ES-I3 (cell line): ENCODE data around the gene CBX5.
"Not testable (repeated sequence)": the region's sequence is repeated elsewhere in the genome, so short reads cannot be mapped to it uniquely, and the experiment has no call there.

Source experiments
- H3K36me3 ChIP-seq: 2 replicates; pipeline ENCODE4 v1.6.1; 2013; ENCODE audit warnings: mild to moderate bottlenecking, low read length, control low read depth, moderate library complexity; ENCODE audit not compliant: insufficient read depth
- H3K4me1 ChIP-seq: 2 replicates; pipeline ENCODE4 v1.6.1; 2013; ENCODE audit warnings: mild to moderate bottlenecking, control low read depth, low read length; ENCODE audit not compliant: insufficient read depth
- H3K9ac ChIP-seq: 2 replicates; pipeline ENCODE4 v1.6.1; 2013; ENCODE audit warnings: low read depth, mild to moderate bottlenecking, low read length, moderate library complexity
- H3K9me3 ChIP-seq: 2 replicates; pipeline ENCODE4 v1.6.1; 2013; ENCODE audit warnings: mild to moderate bottlenecking, low read length, moderate library complexity; ENCODE audit not compliant: control insufficient read depth, insufficient read depth

Gene CBX5

DNA sequence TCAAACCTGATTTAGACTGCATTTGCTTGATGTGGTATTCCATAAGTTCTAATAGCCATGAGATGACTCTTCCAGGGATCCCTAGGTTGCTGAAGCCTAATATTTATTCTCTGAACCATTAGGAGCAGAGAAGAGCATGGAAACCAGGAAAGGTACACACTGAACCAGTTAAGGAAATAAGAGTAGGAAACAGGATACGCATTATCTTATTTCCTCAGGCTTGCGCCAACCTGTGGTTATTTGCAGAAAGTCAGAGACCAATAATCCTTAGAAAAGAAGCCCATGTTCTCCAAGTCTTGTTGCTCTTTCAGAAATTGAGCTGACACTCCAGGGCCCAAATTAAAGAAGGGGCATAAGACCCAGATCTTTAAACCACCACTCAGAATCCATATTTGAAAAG is 49.4 kb downstream of the CBX5 start:
- H3K9ac ChIP-seq: no peak overlapping the region
- H3K4me1 ChIP-seq: peaks cover 6% of the 10 kb centered on the region; the same call in 1 of the 2 replicates
- H3K9me3 ChIP-seq: no peaks in the 10 kb centered on the region
- no peaks in the 10 kb centered on the region for H3K36me3 ChIP-seq

DNA sequence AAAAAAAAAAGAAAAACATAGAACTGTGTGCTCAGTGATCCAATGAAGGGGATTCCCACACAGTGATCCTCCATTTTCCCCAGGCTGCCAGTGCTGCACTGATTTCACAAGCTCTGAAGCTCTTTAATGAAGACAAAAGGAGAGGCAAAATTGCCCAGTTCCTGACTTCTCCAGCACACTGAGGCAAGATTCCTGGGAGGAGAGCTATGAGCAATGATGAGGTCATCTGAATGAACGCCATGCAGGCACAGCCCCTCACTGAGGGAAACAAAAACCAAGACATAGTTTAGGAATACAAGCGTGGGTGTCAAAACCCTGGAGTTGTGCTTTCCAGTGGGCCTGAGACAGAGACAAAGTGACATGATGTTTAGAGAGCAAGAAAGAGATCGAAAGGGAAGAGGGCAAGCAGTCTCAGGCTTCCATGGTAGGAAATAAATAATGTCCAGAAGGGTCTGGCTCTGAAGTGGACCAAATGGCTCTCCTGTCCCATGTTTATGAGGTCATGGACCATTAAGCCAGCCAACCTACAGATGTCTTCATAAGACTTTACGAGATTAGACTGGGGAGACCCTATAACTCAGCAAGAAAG is 50.2 kb downstream of the CBX5 start:
- H3K4me1 ChIP-seq: peaks cover 6% of the 10 kb centered on the region; the same call in 1 of the 2 replicates
- H3K36me3 ChIP-seq: peaks cover 3% of the 10 kb centered on the region; the same call in 1 of the 2 replicates
- H3K9ac ChIP-seq: no peak overlapping the region
- H3K9me3 ChIP-seq: no peaks in the 10 kb centered on the region

DNA sequence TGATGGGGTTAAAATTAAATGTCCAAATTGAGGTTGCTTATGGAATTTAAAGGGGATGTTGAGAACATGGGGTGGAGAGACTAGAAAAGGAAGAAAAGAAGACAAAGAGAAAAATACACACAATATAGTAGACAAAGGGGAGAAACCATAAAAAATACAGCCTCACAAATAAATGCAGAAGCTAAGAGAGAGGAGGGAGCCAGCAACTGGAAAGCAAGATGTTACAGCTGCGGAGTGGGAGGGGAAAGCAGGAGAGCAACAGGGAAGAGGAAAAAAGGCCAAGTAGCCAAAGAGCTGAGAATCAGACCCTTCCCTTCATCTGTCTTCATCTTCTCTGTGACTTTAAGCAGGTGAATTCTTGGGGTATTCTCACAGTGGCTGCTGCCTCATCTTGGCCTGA is 51.5 kb downstream of the CBX5 start:
- Histone ChIP-seq H3K9me3 (no peaks in the 10 kb centered on the region), H3K9ac (no peak overlapping the region), H3K36me3 (peaks cover 3% of the 10 kb centered on the region; the same call in 1 of the 2 replicates), H3K4me1 (peaks cover 6% of the 10 kb centered on the region; the same call in 1 of the 2 replicates)

DNA sequence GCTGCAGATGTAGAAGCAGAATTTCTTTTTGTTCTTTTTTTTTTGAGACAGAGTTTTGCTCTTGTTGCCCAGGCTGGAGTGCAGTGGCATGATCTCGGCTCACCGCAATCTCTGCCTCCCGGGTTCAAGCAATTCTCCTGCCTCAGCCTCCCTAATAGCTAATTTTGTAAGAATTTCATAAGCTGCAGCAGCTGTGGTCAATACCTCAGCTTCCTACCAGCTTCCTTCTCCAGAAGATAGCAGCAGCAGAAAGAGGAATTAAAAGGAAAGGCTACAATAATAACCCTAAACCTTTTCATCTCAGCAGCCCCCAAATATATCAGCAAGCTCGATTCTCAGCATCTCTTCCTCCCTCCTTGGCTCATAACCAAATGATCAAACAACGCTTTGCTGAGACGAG is 52.0 kb downstream of the CBX5 start:
- H3K9me3 ChIP-seq, H3K4me1 ChIP-seq, H3K36me3 ChIP-seq, H3K9ac ChIP-seq: not testable (repeated sequence)

DNA sequence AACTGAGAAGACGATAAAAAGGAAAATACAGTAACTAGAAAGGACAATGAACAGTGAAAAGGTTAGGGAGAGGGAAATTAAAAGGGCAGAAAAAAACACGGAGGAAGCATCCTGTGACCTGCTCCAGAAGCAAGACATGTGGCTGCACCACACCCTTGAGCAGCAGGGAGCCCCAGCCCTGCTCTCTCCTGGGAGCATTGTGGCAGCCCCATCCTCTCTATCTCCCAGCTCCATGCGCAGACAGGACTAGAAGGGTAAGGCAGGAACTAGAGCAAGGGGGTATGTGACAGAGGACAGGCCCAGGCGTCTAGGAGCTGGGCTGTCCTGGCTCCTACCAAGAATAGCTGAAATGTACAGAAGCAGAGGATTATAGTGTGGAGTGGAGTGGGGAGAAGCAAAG is 52.5 kb downstream of the CBX5 start:
- Histone ChIP-seq H3K9ac (no peak overlapping the region), H3K4me1 (peaks cover 6% of the 10 kb centered on the region; the same call in 1 of the 2 replicates), H3K9me3 (no peaks in the 10 kb centered on the region), H3K36me3 (peaks cover 3% of the 10 kb centered on the region; the same call in 1 of the 2 replicates)

DNA sequence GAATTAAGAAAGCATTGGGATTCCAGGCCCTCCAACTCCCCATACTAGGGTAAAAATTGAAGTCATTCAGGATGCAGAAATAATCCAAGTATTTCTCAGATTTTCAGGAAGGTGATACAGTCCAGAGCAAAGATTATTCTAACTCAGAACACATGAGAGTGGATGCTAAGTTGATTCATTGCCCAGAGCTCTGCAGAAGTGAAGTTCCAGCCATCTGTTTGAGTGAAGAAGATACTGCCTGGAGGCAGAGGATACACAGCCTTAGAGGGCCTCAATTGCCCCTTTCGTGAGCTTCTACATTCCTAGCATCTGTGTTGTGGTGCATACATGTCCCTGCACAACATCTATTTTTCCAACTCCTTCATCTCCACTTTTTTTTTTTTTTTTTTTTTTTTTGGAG is 54.3 kb downstream of the CBX5 start:
- Histone ChIP-seq H3K4me1 (peaks cover 6% of the 10 kb centered on the region; the same call in 1 of the 2 replicates), H3K9me3 (no peaks in the 10 kb centered on the region), H3K36me3 (peaks cover 3% of the 10 kb centered on the region; the same call in 1 of the 2 replicates), H3K9ac (no peak overlapping the region)

DNA sequence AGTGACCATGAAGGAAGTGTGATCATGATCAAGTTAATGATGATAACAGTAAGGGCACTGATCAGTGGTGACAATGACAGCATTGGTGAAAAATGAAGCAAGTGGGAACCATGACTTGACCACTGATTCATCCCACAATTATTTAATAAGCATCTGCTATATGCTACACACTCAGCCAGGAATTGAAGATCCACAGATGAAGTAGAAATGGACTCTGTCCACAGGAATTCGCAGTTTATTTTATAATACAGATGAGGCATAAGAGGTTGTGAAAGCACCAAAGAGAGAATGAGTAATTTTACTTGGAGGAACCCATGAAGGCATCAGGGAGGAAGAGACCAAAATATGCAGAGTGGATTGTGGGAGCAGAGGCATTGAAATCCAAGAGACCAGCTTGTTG is 57.3 kb downstream of the CBX5 start:
- Histone ChIP-seq H3K4me1 (peaks cover 4% of the 10 kb centered on the region; the same call in 1 of the 2 replicates), H3K9me3 (no peaks in the 10 kb centered on the region), H3K36me3 (peaks cover 3% of the 10 kb centered on the region; the same call in 1 of the 2 replicates), H3K9ac (no peak overlapping the region)

DNA sequence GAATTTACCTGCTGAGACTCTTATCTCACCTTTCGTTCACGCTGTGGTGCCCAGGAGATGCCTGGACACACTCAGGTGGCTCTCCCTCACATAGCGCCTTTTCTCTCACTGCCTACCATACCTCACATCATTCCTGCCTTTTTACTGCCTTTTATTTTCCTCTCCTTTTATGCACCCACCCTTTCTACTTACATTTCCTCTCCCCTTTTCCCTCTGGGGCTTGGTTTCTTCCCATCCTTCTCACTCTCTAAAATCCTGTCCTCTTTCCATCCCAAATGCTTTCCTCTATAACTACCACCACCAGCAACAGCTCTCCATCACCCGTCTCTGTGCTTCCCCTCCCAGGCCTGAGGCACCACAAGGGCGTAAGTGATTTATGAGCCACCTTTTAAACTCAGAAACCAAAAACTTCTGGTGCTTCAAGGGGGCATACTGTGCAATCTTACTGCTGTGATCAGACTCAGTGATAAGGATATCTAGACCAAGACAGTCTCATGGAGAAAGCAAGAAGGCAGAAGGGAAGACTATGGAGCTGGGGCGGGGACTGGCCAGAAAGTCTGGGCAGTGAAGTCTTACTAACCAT is 58.4 kb downstream of the CBX5 start:
- Histone ChIP-seq H3K9ac (no peak overlapping the region), H3K36me3 (peaks cover 3% of the 10 kb centered on the region; the same call in 1 of the 2 replicates)

DNA sequence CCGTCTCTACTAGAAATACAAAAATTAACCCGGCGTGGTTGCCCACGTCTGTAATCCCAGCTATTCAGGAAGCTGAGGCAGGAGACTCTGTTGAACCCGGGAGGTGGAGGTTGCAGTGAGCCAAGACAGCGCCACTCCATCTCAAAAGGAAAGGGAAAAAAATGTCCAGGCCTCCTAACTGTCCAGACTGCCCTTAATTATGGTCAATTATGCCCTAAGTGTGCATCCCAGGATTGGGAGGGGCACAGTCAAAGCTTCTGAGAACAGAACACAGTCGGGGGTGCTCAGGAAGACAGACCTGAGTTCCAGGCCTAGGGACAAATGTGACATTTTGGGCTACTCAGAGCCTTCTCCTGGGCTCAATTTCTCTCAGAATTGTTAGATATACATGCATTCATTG is 59.4 kb downstream of the CBX5 start:
- Histone ChIP-seq H3K36me3 (peaks cover 3% of the 10 kb centered on the region; the same call in 1 of the 2 replicates), H3K4me1 (peaks cover 4% of the 10 kb centered on the region; the same call in 1 of the 2 replicates), H3K9ac (no peak overlapping the region), H3K9me3 (no peaks in the 10 kb centered on the region)

More for the DNA sequence above, 58.4 kb downstream of the CBX5 start:
- peaks cover 4% of the 10 kb centered on the region; the same call in 1 of the 2 replicates for H3K4me1 ChIP-seq
- no peaks in the 10 kb centered on the region for H3K9me3 ChIP-seq

DNA sequence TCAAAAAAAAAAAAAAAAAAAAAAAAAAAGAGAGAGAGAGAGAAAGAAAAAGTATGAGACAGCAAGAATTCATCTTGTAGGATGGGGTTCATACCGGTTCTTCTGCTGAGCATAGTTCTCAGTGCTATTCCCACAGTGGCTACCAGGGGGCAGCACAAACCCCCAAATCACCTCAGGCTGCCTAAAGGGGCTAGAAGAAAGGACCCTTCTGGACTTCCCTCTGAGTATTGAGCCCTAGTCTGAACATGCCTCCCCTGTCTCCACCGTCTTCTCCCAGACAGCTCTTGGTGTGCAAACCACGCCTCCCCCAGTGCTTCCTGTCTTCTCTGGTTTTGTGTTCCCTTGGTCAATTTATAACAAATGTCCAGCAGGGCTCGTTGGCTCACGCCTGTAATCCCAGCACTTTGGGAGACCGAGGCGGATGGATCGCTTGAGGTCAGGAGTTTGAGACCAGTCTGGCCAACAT is 59.8 kb downstream of the CBX5 start:
- peaks cover 2% of the 10 kb centered on the region; the same call in 1 of the 2 replicates for H3K36me3 ChIP-seq
- H3K4me1 ChIP-seq: peaks cover 4% of the 10 kb centered on the region; the same call in 1 of the 2 replicates
- H3K9me3 ChIP-seq: no peaks in the 10 kb centered on the region
- H3K9ac ChIP-seq: no peak overlapping the region

DNA sequence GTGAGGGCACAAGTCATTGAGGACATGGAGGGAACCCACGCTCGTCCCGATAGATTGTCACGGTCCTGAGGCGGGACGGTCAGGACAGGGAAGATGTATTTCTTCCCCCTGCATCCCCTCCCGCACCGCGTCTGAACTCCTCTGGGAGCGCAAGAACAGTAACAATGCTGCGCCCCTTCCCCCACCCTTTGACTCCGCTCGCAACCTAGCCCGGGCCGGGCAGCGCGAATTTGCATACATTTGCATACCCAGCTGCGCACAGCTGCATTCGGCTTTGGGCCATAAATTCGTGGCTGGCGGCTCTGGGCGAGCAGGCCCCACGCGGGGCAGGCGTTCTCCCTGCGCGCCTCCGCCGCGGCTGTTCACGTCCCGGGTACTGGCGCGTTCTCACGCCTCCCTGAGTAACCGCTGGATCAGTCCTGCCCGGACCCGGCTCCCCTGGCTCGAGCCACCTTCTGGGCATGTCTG is 62.1 kb downstream of the CBX5 start:
- Histone ChIP-seq H3K36me3 (no peaks in the 10 kb centered on the region), H3K4me1 (peaks cover 4% of the 10 kb centered on the region; the same call in 1 of the 2 replicates), H3K9ac (peak overlapping the region; percentile 43; the same call in 1 of the 2 replicates), H3K9me3 (no peaks in the 10 kb centered on the region)

DNA sequence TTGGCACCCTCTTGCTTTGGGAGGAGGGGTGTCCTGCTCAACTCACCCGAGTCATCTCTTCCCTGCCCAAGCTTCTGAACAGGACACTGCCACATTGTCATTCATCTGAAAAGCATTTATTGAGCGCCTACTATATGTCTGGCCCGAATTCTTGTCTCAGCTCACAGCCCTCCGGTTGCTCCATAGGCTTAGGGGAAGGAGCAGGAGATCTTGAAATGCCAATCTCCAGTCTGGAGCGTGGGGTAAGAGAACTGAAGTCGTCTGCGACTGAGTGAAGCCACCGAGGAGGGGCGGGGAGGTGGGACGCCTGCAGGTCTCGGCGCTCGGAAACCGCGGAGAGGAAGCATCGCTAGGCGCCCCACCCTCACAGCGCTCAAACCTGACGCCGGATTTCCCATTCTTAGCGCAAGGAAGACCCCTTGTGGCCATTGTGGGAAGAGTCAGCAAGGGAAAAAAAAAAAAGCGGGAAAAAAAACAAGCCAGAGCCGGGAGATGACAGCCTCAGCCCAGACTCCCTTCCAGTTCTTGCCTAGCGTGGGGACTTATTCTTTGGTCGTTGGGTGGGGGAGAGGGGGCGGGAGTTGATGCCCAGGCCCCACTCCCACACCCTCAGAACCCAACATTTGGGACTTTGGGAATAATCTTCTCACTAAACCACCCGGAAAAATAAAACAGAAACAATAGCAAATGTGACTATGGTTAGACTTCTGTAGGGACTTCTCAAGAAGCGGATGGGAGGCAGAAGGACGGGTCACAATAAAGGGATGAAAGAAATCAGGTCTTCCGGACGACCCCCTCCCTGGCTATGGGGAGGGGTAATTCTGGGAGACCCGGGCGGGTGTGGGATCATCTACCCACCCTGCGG is 62.9 kb downstream of the CBX5 start:
- Histone ChIP-seq H3K36me3 (no peaks in the 10 kb centered on the region), H3K4me1 (peaks cover 4% of the 10 kb centered on the region; the same call in 1 of the 2 replicates), H3K9me3 (no peaks in the 10 kb centered on the region), H3K9ac (peak overlapping the region; percentile 43; the same call in 1 of the 2 replicates)

DNA sequence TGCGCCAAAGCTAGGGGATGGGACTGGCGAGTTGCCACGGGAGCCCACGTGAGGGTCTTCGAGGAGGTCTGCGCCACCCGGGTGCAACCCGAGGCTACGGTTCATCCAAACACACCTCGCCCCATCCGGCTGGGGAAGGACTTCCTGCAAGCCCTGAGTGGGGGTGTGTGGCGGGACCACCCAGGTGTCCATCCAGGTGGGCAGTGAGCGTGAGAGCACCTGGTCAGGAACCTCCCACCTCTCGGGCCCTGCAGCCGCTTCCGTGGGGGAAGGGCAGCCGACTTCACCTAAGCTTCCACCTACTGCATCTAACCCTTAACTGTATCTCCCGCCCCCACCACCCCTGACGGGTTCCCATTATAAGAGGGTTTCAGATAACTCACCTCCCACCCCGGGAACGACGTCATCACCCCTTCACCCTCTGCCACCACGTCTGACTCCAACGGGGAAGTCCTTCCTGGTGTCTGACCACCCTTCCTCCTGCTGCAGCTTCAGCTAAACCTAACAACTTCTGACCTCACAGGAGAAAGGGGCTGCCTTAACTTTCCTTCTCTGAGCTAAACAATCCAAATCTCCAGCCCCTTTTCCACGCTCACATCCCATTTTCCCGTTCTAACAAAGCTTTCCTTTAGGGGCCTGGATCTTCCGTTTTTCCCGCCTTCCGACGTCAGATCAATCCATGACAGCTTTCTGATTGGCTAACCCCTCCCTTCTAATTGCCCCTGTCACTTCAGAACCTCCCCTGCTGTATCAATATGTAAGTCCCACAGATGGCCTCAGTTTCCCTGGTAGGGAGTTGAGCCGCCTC is 63.7 kb downstream of the CBX5 start:
- H3K9ac ChIP-seq: peak overlapping the region; percentile 38; the same call in 1 of the 2 replicates
- H3K9me3 ChIP-seq: no peaks in the 10 kb centered on the region
- peaks cover 4% of the 10 kb centered on the region; the same call in 1 of the 2 replicates for H3K4me1 ChIP-seq
- no peaks in the 10 kb centered on the region for H3K36me3 ChIP-seq
